GM19035 (cell line): ENCODE results near the gene ZBTB40.

Experiments used
- ATAC-seq: cut with Tn5 transposase; IDR thresholded peaks from one replicate; pipeline ENCODE4 v1.9.1; 2021; ENCODE audit not compliant: unreplicated experiment

Gene ZBTB40

DNA sequence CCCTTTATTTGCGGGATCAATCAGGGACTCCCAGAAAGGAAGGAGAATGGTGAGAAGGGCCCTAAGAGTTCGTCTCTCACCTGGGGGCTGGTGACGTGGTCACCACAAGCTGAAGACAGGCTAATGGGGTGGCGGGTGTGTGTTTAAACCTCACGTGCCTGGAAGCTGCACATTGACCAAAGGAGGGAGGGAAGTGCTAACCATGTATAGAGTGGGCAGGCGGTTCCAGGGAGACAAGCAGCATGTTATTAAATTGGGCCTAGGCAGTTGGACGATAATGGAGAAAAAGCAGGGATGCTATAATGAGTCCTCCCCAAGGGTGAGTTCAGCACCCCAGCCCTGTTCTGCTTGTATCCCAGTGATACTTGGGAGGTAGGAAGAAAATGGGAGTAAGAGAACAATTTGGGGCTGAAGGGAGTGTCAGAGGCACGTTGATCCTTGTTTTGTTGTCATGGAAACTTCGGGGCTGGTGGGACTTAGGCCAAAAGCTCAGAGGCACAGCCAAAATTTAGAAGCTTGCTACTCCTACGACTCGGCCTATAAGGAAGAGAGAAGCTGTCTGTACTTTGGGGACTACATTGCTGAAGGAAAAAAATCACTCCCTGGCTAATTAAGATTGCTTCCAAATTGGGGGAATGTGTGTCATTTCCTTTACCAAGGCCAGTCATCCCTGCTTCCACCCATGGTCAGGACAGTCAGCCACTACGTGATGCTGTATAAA is 78.4 kb downstream of the ZBTB40 start:
- ATAC-seq, result no peak

GRCh38 chr1:22530715-22531114 is 79.1 kb downstream of the ZBTB40 start:
- no peak for ATAC-seq

- ATAC-seq, result no peak
Observed at GRCh38 chr1:22531251-22531650, 79.6 kb downstream of the ZBTB40 start.

DNA sequence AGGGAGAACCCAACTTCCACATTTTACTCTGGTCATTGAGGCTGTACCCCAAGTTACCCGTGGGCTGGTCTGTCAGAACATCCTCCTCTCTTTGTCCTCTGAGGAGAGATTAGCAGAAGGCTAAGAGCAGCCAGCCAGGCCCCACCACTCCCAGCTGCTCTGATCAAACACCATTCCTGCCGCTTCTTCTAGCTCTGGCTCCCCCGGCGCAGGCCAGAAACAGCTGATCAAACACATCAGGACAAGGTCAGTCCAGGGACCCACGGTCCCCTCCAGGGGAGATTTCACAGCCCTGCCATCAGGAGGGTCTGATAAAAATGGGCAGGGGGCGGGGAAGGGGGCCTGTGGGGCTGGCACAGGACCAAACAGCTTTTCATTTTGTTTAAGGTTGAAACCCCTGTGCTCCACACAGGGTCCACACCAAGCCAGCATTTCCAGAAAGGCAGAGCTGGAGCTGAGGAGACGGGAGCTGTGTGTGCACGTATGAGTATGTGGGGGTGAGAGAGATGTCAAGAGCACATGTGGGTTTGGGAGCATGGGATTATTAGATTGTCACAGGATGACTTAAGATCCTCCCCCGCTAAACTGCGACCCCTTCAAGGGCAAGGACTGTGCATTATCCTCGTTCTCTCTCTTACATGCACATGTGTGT is 81.7 kb downstream of the ZBTB40 start:
- no peak for ATAC-seq

DNA sequence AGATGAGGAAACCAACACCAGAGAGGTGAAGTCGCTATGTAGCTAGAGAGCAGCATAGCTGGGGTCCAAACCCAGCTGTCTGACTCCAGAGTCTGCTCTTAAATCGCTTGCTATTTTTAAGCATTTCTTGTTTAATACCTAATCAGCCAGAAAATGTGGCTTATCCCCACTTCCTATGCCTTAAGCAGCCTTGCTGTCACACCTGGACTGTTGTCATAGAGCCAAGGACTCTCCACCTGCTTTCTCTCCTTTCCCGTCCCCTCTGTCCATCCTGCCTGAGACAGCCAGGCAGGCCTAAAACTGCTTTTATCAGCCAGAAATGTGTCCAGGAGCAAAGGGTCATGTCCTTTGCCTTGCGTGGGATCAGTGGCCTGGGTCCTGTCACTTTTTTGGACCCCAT is 83.3 kb downstream of the ZBTB40 start:
- no peak for ATAC-seq

GRCh38 chr1:22535399-22535798 is 83.7 kb downstream of the ZBTB40 start:
- no peak for ATAC-seq

- ATAC-seq, result no peak
Observed at GRCh38 chr1:22536506-22536905, 84.9 kb downstream of the ZBTB40 start.

DNA sequence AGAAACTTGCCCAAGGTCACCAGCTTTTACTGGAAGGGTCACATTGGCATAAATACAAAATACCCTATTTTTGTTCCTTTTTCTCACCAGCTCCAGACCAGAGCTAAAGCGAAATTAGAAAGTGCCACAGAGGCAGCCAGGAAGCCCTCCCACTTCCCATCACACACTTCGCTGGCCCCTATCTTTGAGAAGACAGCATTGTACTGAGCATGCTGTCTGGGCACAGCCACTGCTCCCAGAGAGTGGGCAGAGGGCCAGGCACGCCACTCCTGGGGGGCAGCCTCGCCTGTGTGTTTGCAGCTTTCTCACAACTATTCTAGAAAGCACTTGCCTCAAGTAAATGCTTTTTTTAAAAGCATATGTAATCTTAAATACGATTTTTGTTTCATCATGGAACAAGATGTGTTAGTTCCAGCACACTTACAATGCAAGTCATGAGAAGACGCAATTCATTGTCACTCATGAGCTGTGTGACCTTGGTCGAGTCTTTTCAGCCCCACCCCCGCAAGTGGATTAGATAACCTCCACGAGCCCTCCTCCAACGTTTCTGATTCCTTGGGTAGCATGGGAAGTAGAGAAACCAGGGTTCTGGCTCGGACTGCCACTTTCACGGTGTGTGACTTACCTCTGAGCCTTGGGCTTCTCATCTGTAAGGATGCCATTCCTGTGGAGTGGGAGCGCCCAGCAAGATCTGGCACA is 85.9 kb downstream of the ZBTB40 start:
- no peak for ATAC-seq

DNA sequence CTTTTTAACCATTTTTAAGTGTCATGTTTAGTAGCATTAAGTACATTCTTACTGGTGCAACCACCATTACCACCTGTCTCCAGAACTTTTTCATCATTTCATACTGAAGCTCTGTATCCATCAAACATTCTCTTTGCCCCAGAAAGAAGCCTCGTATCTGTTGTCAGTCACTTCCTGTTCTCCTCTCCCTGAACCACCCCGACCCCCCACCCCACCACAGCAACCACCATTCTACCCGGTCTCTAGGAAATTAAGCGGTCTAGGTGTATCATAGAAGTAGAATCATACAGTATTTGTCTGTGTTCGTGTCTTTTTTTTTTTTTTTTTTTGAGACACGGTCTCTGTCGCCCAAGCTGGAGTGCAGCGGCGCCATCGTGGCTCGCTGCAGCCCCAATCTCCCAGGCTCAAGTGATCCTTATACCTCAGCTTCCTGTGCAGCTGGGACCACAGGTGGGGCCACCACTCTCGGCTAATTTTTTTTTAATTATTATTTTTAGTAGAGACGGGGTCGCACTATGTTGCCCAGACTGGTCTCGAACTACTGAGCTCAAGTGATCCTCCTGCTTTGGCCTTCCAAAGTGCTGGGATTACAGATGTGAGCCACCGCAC is 88.0 kb downstream of the ZBTB40 start:
- ATAC-seq, result no peak

- no peak for ATAC-seq
Observed at GRCh38 chr1:22540337-22540736, 88.7 kb downstream of the ZBTB40 start.

DNA sequence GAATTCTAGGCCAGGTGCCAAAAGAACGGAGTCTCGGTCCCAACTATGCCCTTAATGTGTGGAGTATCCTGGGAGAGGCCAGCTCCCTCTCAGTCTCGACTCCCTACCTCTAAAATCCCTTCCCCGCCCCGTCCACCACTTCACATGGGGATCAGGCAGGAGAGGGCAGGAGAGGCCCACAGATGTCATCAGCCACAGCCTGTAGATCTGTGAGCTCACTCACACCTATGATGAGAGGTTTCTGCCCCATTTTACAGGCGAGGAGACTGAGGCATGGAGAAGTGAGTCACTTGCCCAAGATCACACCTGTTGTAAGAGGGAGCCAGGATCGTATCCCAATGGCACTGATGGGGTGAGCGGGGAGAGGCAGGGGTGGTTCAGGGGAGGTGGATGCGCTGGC is 91.2 kb downstream of the ZBTB40 start:
- ATAC-seq, result no peak

DNA sequence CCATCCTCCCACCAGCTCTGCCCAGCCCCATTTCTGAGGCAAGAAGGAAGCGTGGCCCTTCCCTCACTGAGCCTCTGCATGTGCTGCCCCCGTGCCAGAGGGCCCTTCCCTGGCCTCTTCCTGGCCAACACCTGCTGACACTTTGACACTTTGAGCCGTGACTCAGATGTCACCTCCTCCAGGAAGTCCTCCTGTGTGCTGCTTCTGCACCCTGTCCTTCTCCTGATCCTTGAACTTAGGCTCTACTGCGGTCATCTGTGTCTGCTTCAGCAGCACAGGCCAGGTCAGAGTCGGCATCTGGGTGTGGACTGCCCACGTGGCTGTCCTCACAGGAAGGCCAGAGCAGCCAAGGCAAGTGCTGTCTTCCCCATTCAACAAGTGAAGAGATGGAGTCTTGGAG is 92.0 kb downstream of the ZBTB40 start:
- no peak for ATAC-seq

DNA sequence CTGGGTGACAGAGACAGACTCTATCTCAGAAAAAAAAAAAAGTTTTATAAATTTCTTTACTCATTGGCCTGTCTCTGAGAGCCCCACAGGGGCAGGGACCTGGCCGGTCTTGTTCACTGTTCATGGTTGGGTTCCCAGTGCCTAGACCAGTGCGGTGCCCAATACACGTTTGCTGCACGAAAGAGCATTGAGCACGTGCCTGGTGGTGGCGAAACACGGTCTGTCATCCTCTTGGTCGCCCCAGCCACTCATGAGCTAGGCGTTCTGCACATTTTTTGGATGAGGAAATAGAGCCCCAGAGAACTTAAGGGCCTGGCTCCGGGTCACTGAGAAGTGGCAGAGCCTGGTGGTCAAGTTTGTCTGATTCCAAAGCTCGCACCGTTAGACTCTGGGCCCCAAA is 93.0 kb downstream of the ZBTB40 start:
- no peak for ATAC-seq

- ATAC-seq, result no peak
Observed at GRCh38 chr1:22545141-22545540, 93.5 kb downstream of the ZBTB40 start.

DNA sequence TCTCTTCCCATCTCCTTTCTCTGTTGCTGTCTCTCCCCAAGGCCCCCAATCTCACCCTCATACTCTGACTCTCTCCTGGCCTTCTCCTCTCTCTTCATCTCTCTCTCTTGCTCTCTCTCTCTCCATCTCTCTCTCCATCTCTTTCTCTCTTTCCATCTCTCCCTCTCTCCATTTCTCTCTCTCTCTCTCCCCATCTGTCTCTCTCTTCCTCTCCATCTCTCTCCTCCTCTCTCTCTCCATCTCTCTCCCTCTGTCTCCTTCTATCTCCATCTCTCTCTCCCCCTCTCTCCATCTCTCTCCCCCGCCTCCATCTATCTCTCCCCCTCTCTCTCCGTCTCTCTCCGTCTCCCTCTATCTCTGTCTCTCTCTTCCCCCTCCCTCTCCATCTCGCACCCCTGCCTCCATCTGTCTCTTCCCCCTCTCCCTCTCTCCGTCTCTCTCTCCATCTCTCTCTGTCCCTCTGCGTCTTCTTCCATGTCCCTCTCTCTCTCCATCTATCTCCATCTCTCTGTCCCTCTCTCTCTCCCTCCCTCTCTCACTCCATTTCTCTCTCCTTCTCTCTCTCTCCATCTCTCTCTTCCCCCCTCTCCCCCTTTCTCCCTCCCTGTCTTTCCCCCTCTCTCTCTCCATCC is 95.7 kb downstream of the ZBTB40 start:
- no peak for ATAC-seq

DNA sequence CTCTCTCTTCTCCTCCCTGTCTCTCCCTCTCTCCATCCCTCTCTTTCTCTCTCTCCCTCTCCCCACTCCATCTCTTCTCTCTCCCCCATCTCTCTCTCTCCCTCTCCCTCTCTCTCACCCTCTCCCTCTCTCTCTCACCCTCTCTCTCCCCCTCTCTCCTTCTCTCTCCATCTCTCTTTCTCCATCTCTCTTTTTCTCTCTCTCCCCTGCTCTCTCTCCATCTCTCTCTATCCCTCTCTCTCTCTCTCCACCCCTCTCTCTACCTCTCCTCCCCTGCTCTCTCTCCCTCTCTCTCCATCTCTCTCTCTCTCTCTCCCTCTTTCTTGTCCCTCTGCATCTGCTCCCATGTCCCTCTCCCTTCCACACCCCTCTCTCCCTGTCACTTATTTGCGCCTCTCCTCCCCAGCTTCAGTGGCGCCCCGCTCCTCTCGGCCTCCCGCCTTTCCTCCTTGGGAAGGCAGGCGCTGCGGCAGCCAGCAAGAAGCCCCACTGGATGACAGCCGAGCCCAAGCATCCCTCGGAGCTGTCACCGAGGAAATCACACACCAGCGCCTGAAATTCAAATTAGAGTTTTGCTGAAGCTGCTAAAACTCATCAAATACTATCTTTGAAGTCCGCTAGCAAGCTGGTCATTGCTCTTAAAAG is 96.3 kb downstream of the ZBTB40 start:
- no peak for ATAC-seq

- ATAC-seq, result no peak
Observed at GRCh38 chr1:22550021-22550420, 98.4 kb downstream of the ZBTB40 start.

GRCh38 chr1:22551591-22551990 is 99.9 kb downstream of the ZBTB40 start:
- no peak for ATAC-seq

DNA sequence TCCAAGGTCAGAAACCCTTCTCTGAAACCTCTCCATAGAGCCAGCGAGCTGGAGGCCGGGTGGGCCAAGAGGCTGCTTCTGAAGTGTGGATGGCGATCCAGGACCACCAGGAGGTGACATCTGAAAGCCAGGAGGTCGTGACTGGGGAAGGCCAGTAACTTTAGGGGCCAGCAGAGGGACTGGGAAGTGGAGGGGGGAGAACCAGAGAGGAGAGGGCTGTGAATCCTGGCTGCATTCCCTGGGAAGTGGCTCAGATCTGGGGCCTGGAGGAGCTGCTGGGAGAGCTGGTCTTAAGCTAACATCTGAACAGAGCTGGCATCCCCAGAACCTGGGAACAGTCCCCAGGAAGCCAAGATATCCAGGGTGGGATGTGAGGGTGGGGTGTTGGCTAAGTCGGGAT is 100.4 kb downstream of the ZBTB40 start:
- ATAC-seq, result no peak

DNA sequence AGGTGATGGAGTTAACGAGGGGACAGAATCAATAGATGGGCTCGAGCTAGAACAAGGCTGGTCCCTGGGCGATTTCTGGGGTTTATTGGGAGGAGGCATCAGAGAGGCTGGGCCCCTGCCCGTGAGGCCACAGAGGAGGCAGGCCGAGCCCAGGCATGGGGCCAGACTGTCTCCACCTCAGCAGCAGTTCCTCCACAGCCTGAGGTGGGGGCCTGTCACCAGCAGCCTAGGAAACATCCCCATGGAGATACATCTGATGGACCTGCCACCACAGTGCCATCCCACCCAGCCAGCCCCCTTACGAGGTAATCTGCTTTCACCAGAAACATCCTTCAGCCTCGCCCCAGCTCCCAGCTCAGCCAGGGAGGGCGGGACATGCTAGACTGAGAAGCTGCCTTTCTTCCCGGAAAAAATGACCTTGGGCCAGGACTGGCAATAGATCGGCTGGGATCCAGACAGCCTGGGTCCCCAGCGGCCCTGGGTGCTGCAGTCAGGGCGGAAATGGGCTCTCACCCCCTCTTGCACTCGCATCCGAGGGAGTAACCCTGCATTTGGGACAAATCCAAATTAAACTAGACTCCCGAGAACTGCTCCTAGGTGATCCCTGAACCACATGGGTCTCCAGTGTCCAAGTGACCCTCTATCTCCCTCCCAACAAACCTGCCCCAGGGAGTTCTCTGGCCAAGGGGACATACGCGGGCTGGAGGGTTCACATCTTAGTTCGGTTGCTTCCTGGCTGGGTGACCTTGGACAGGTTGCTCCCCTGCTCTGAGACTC is 101.6 kb downstream of the ZBTB40 start:
- no peak for ATAC-seq
